Keratinocyte (primary cell): ENCODE results near the gene GJD2. TPM values are rescaled to one million over a fixed set of nuclear protein-coding genes. Genes with fewer than 3 reads are reported as not detected.

Experiments used
- DNase-seq: peaks from one replicate; pipeline ENCODE4 v3.0.0-alpha.2; 2011; ENCODE audit warnings: low read depth, missing footprints, low spot score
- FAIRE-seq: peaks from 2 replicates; lab custom pipeline; 2011; peaks lifted over from hg19 to GRCh38; lab: Jason Lieb, UNC
- H2AFZ ChIP-seq: 2 replicates; pipeline ENCODE4 v1.6.0; 2012; ENCODE audit warnings: low read length, control low read depth, inconsistent platforms; ENCODE audit not compliant: control insufficient read depth
- H3K27ac ChIP-seq: 2 replicates; pipeline ENCODE4 v1.5.1; 2011; ENCODE audit warnings: low read length; ENCODE audit not compliant: control insufficient read depth, insufficient read depth
- H3K27me3 ChIP-seq: 3 replicates; pipeline ENCODE4 v1.6.0; 2011; ENCODE audit warnings: low read length; ENCODE audit not compliant: control insufficient read depth, insufficient read depth; ENCODE audit errors: extremely low read depth
- H3K36me3 ChIP-seq, 2 experiments: 2 replicates in 1 of 2; 3 replicates in 1 of 2; pipeline ENCODE4 v1.5.1; 2011; ENCODE audit warnings: low read length in 2 of 2, mild to moderate bottlenecking in 1 of 2; ENCODE audit not compliant: control insufficient read depth in 2 of 2, insufficient read depth in 2 of 2; ENCODE audit errors: extremely low read depth in 1 of 2
- H3K4me1 ChIP-seq: 3 replicates; pipeline ENCODE4 v1.5.1; 2011; ENCODE audit warnings: low read length; ENCODE audit not compliant: control insufficient read depth, insufficient read depth; ENCODE audit errors: extremely low read depth
- H3K4me2 ChIP-seq: 3 replicates; pipeline ENCODE4 v1.6.0; 2011; ENCODE audit warnings: low read depth, low read length; ENCODE audit not compliant: control insufficient read depth, insufficient read depth; ENCODE audit errors: extremely low read depth
- H3K4me3 ChIP-seq, 3 experiments: fragments of 200-600 bp in 1 of 3; sonication (generic) in 1 of 3; 2 replicates in 2 of 3; 3 replicates in 1 of 3; pipeline ENCODE4 v1.5.1; 2011 to 2016; ENCODE audit warnings: low read length in 3 of 3, mild to moderate bottlenecking in 3 of 3, control low read depth in 2 of 3, inconsistent platforms in 1 of 3, low read depth in 1 of 3, mixed read lengths in 1 of 3, mixed run types in 1 of 3, moderate library complexity in 1 of 3; ENCODE audit not compliant: control insufficient read depth in 2 of 3, insufficient read depth in 2 of 3; ENCODE audit errors: extremely low read depth in 1 of 3
- H3K79me2 ChIP-seq: 2 replicates; pipeline ENCODE4 v1.6.0; 2012; ENCODE audit warnings: low read length; ENCODE audit not compliant: control insufficient read depth, insufficient read depth
- H3K9ac ChIP-seq: 3 replicates; pipeline ENCODE4 v1.6.0; 2011; ENCODE audit warnings: low read length; ENCODE audit not compliant: control insufficient read depth, insufficient read depth; ENCODE audit errors: extremely low read depth
- H3K9me1 ChIP-seq: 3 replicates; pipeline ENCODE4 v1.6.0; 2011; ENCODE audit warnings: low read length; ENCODE audit not compliant: control insufficient read depth, insufficient read depth; ENCODE audit errors: extremely low read depth
- H3K9me3 ChIP-seq: 2 replicates; pipeline ENCODE4 v1.5.1; 2012; ENCODE audit warnings: low read depth, low read length; ENCODE audit not compliant: control insufficient read depth
- H4K20me1 ChIP-seq: 3 replicates; pipeline ENCODE4 v1.6.0; 2011; ENCODE audit warnings: low read length; ENCODE audit not compliant: control insufficient read depth, insufficient read depth; ENCODE audit errors: extremely low read depth
- EZH2 ChIP-seq: IDR thresholded peaks from one replicate; pipeline ENCODE4 v1.6.1; 2012; ENCODE audit warnings: inconsistent platforms, mild to moderate bottlenecking, low read length, moderate library complexity
- dilution Hi-C: fragments of 300-500 bp; cut with MboI; formaldehyde crosslinking; loops from one replicate; pipeline ENCODE4 v1.7.0; 2020; ENCODE audit warnings: low sequenced_read_pairs; ENCODE audit not compliant: extremely low pct_ligation_motif_present
- polyA plus RNA-seq, 5 experiments: library from polyadenylated mRNA; depleted of rRNA in 3 of 5; stranded (reverse) in 3 of 5; stranded (forward) in 1 of 5; unstranded in 1 of 5; fragments of >200 nt; gene quantifications; 1 replicate in 1 of 5; 2 replicates in 3 of 5; 3 replicates in 1 of 5; pipeline versions ENCODE4 v1.2.1 to v1.2.3, GENCODE V29; 2011 to 2012; ENCODE audit warnings: missing spikeins in 2 of 5, low read depth in 1 of 5, low replicate concordance in 1 of 5
- TF ChIP-seq, protein P1 (sequence below), 3 experiments: IDR thresholded peaks in 1 of 3; conservative IDR thresholded peaks in 1 of 3; optimal IDR thresholded peaks in 1 of 3; 2 replicates in 2 of 3; 3 replicates in 1 of 3; pipeline versions ENCODE3 to v1.5.1; 2011; ENCODE audit warnings: low read length in 3 of 3, mild to moderate bottlenecking in 3 of 3, moderate library complexity in 2 of 3, control low read depth in 1 of 3, inconsistent platforms in 1 of 3; ENCODE audit not compliant: insufficient read depth in 2 of 3; ENCODE audit errors: extremely low read depth in 1 of 3

GJD2 gene
- polyA plus RNA-seq, 1 donor (not counting 4 experiments of a cell fraction or from before 2014, with no cell fraction given), result not detected

DNA sequence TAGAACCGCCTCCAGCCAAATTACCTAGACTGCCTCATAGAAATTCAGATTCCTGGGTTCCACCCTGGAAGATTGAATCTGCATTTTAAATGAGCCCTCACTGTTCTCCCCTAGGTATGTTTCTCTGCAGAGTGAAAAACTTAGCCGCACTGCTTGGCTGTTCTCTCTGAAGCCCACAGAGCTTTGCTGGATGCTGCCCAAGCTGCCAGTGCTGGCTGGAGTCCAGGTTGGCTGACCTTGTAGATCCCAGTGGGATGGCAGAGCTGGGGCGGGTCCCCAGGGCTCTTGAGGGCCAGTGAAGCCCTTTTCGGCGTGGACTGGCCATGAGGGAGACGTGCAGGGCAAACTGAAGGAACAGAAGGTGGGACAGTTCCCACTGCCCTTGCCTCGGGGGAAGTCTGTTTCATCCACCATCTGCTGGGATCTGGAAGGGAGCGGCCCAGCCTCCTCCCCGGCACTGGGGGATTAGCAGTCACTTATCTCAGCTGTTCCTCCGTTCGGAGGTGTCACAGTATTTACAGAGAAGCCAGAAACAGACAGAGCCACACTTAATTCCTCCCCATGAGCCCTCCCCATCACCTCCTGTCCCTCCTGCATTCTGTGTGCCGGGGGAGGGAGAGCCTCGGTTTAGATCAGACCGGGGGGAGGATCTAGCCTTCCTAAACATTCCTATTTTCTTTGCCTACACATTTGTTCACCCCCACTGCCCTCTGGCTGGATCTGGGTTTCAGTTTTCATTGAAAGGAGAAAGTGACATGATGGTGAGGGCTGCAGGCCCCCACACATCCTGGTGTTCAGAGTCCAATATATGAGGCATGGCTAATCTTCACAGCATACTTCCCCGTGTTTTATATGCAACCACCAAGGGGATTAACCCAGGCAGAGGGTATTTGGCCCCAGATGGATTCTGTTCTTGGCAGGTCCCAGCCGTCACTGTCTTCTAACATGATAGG, 44.6 kb upstream of the GJD2 start:
- Histone ChIP-seq H3K27me3 (peaks cover 33% of the 10 kb centered on the region), H3K79me2 (no peaks in the 10 kb centered on the region), H2AFZ (no peak overlapping the region), H3K4me1 (no peaks in the 10 kb centered on the region), H3K9ac (no peak overlapping the region), H3K9me3 (no peaks in the 10 kb centered on the region), H3K4me3 (no peak overlapping the region), H4K20me1 (no peaks in the 10 kb centered on the region), H3K27ac (no peak overlapping the region), H3K9me1 (no peaks in the 10 kb centered on the region), H3K4me2 (no peak overlapping the region), H3K36me3 (no peaks in the 10 kb centered on the region)
- FAIRE-seq, result no peak
- dilution Hi-C loops, result no loop called here
- no peak for TF ChIP-seq EZH2
- TF ChIP-seq, protein P1, sequence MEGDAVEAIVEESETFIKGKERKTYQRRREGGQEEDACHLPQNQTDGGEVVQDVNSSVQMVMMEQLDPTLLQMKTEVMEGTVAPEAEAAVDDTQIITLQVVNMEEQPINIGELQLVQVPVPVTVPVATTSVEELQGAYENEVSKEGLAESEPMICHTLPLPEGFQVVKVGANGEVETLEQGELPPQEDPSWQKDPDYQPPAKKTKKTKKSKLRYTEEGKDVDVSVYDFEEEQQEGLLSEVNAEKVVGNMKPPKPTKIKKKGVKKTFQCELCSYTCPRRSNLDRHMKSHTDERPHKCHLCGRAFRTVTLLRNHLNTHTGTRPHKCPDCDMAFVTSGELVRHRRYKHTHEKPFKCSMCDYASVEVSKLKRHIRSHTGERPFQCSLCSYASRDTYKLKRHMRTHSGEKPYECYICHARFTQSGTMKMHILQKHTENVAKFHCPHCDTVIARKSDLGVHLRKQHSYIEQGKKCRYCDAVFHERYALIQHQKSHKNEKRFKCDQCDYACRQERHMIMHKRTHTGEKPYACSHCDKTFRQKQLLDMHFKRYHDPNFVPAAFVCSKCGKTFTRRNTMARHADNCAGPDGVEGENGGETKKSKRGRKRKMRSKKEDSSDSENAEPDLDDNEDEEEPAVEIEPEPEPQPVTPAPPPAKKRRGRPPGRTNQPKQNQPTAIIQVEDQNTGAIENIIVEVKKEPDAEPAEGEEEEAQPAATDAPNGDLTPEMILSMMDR (optimal IDR thresholded peaks at IDR 0.05 in 1 of 3, IDR thresholded peaks at IDR 0.05 in 1 of 3, conservative IDR thresholded peaks at IDR 0.05 in 1 of 3; ENCODE audit: extremely low read depth in 1 of 3, insufficient read depth in 2 of 3, low read length in 3 of 3), result no peak
- DNase-seq, result no peak

DNA sequence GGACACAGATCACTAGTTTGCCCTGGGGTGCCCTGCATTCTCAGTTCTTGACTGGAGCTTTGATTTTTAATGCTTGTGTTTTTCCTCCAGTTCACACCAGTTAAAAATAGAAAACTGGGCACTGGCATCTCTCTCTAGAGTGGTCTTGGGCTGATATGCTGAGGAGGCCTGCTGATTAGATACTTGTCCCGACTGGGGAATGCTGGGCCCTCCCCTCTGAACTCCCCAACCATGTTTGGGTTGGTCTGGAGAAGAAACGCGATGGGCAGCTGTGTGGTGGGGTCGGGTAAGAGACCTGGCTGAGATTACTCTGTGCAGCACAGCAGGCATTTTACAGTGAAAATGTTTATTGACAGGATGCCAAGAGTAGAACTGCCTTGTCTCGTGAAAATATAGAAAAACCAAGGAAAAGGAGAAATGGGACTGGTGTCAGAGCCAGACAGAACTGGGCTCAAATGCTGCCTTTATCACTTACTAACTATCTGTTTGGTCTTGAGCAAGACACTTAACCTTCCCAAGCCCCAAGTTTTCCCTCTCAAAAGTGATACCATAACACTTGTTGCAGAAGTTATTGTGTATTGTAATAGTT, 42.1 kb upstream of the GJD2 start:
- H3K27me3 ChIP-seq, result peaks cover 55% of the 10 kb centered on the region
- FAIRE-seq, result no peak
- dilution Hi-C loops, result no loop called here

More for the DNA sequence above, 42.1 kb upstream of the GJD2 start:
- H3K79me2 ChIP-seq, result no peaks in the 10 kb centered on the region
- DNase-seq, result no peak
- H3K4me3 ChIP-seq, result no peak overlapping the region
- no peak overlapping the region for H3K9ac ChIP-seq
- no peak overlapping the region for H2AFZ ChIP-seq
- H4K20me1 ChIP-seq, result no peaks in the 10 kb centered on the region
- no peaks in the 10 kb centered on the region for H3K9me1 ChIP-seq
- TF ChIP-seq, protein P1 (optimal IDR thresholded peaks at IDR 0.05 in 1 of 3, IDR thresholded peaks at IDR 0.05 in 1 of 3, conservative IDR thresholded peaks at IDR 0.05 in 1 of 3; ENCODE audit: extremely low read depth in 1 of 3, insufficient read depth in 2 of 3, low read length in 3 of 3), result no peak
- TF ChIP-seq EZH2, result no peak
- no peaks in the 10 kb centered on the region for H3K9me3 ChIP-seq
- H3K4me2 ChIP-seq, result no peak overlapping the region
- H3K36me3 ChIP-seq, result no peaks in the 10 kb centered on the region
- H3K27ac ChIP-seq, result no peak overlapping the region
- H3K4me1 ChIP-seq, result no peaks in the 10 kb centered on the region
